Immature natural killer cell (primary cell): ENCODE measurements around the gene INS. TPM values are rescaled to one million over a fixed set of nuclear protein-coding genes. Genes with fewer than 3 reads are reported as not detected.

Experiments
- DNase-seq, 3 donors: peaks; one replicate each; pipeline ENCODE4 v3.0.0; 2022; ENCODE audit warnings: mixed read lengths in 1 of 3
- H3K27ac Mint-ChIP-seq, 6 donors: one replicate each; pipeline ENCODE4 v1.8.0; 2020; ENCODE audit warnings: mixed read lengths in 6 of 6, mild to moderate bottlenecking in 5 of 6, inconsistent platforms in 4 of 6, moderate library complexity in 3 of 6
- H3K27me3 Mint-ChIP-seq, 3 donors: one replicate each; pipeline ENCODE4 v1.8.0; 2020 to 2021; ENCODE audit warnings: low read depth in 3 of 3, mild to moderate bottlenecking in 3 of 3, mixed read lengths in 3 of 3, moderate library complexity in 3 of 3, inconsistent platforms in 1 of 3
- H3K36me3 Mint-ChIP-seq, 3 donors: one replicate each; pipeline ENCODE4 v1.8.0; 2020; ENCODE audit warnings: mixed read lengths in 3 of 3, inconsistent platforms in 2 of 3, mild to moderate bottlenecking in 2 of 3
- H3K4me1 Mint-ChIP-seq, 2 donors: one replicate each; pipeline ENCODE4 v1.8.0; 2020; ENCODE audit warnings: inconsistent platforms in 2 of 2, mild to moderate bottlenecking in 2 of 2, mixed read lengths in 2 of 2, moderate library complexity in 1 of 2
- H3K4me3 Mint-ChIP-seq, 5 donors: one replicate each; pipeline ENCODE4 v1.8.0; 2020; ENCODE audit warnings: mild to moderate bottlenecking in 5 of 5, mixed read lengths in 5 of 5, inconsistent platforms in 3 of 5, moderate library complexity in 3 of 5
- H3K9me3 Mint-ChIP-seq, 6 donors: one replicate each; pipeline ENCODE4 v1.8.0; 2020; ENCODE audit warnings: mild to moderate bottlenecking in 6 of 6, mixed read lengths in 6 of 6, inconsistent platforms in 4 of 6, moderate library complexity in 3 of 6
- polyA plus RNA-seq, 3 donors: library from polyadenylated mRNA; unstranded; fragments of 300-500 nt; fragmentation: Illumina TruSeq; gene quantifications; one replicate each; pipeline ENCODE4 v1.2.3, GENCODE V29; 2021

The INS gene
- polyA plus RNA-seq, 3 donors from 2014 or later, result not detected

- Mint-ChIP-seq H3K36me3 (no peaks in the 10 kb centered on the region), H3K27me3 (peaks cover 0 to 2% (median 1%) of the 10 kb centered on the region in 3 donors), H3K27ac (no peak overlapping the region), H3K4me1 (no peaks in the 10 kb centered on the region), H3K9me3 (no peaks in the 10 kb centered on the region), H3K4me3 (no peak overlapping the region)
- no peak for DNase-seq
Measured at GRCh38 chr11:2157294-2158040, 3.5 kb downstream of the INS start.

- DNase-seq, result peak; percentile 23 to 45 (median 42)
- no peaks in the 10 kb centered on the region for H3K36me3 Mint-ChIP-seq
- H3K4me3 Mint-ChIP-seq, result no peak overlapping the region
- H3K4me1 Mint-ChIP-seq, result peaks cover 5% of the 10 kb centered on the region in 2 donors
- H3K9me3 Mint-ChIP-seq, result no peaks in the 10 kb centered on the region
- peaks cover 1 to 2% (median 1%) of the 10 kb centered on the region in 3 donors for H3K27me3 Mint-ChIP-seq
- no peak overlapping the region for H3K27ac Mint-ChIP-seq
Measured at GRCh38 chr11:2156416-2157182, 4.4 kb downstream of the INS start.

DNA sequence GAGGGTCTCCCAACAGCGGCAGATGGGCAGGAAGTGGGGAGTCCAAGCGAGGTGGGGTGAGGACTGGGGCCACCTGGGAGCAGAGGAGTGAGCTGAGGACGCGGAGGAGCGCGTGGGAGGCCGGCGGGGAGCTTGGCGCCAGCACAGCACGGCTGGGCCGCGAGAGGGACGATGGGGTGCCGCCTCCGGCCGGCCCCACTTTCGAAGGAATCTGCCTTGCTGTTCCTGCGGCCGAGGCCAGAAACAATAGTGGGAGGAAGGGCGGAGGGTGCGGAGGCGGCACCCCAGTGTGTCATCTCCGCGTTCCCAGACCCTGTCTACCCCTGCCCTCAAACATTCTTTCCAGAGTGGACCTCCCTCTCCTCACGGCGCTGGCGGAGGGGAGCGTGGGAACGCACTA is 5.5 kb downstream of the INS start:
- Mint-ChIP-seq H3K4me3 (no peak overlapping the region), H3K9me3 (no peaks in the 10 kb centered on the region), H3K4me1 (peaks cover 7% of the 10 kb centered on the region in 2 donors), H3K27me3 (peaks cover 1 to 11% (median 1%) of the 10 kb centered on the region in 3 donors), H3K27ac (no peak overlapping the region), H3K36me3 (no peaks in the 10 kb centered on the region)
- DNase-seq, result no peak

DNA sequence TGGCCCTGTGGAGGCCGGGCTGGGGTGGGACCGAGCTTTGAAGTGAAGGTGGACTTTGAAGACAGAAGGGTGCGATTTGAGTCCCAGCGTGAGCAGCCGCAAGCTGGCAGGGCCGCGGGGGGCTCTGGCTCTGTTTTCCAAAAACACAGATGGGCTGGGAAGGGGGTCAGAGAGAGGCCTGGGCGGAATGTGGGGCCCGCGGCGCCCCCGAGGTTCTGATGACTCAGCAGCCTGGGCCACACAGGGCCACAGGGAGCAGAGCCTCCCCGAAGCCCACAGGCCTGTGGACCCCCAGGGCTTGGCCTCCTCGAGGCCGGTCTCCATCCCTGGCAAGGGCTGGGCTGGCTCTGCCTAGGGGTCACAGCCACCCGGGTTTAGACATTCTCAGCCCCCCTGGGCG is 6.1 kb downstream of the INS start:
- H3K27me3 Mint-ChIP-seq, result peaks cover 1 to 15% (median 3%) of the 10 kb centered on the region in 3 donors
- DNase-seq, result no peak
- H3K4me1 Mint-ChIP-seq, result peaks cover 7% of the 10 kb centered on the region in 2 donors
- H3K4me3 Mint-ChIP-seq, result no peak overlapping the region
- H3K9me3 Mint-ChIP-seq, result no peaks in the 10 kb centered on the region
- no peak overlapping the region for H3K27ac Mint-ChIP-seq
- no peaks in the 10 kb centered on the region for H3K36me3 Mint-ChIP-seq

DNA sequence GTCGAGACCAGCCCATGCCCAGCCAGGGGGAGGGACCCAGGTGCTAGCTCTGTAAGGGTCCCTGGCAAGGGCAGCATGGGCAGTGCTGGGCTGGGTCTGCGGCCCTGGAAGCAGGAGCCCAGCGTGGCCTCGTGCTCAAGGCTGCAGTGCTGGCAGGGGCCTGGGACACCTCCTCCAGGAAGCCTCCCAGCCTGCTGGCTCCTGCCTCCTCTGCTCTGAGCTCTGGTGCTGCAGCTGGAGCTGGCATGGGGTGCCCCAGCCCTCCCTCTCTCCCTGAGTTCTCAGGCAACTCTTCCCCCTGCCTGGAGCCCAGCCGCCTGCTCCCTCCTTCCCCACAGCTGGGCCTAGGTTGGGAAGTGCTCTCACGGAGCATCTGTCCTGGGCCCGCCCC is 6.8 kb downstream of the INS start:
- no peaks in the 10 kb centered on the region for H3K9me3 Mint-ChIP-seq
- peaks cover 1 to 18% (median 3%) of the 10 kb centered on the region in 3 donors for H3K27me3 Mint-ChIP-seq
- H3K4me1 Mint-ChIP-seq, result peaks cover 7% of the 10 kb centered on the region in 2 donors
- H3K36me3 Mint-ChIP-seq, result no peaks in the 10 kb centered on the region
- no peak overlapping the region for H3K4me3 Mint-ChIP-seq
- no peak overlapping the region for H3K27ac Mint-ChIP-seq
- no peak for DNase-seq

- Mint-ChIP-seq H3K27ac (no peak overlapping the region), H3K4me3 (no peak overlapping the region), H3K9me3 (no peaks in the 10 kb centered on the region), H3K27me3 (peaks cover 0 to 21% (median 3%) of the 10 kb centered on the region in 3 donors), H3K4me1 (peaks cover 7% of the 10 kb centered on the region in 2 donors), H3K36me3 (no peaks in the 10 kb centered on the region)
- no peak for DNase-seq
Measured at GRCh38 chr11:2153581-2154194, 7.3 kb downstream of the INS start.

GRCh38 chr11:2151500-2152257 is 9.3 kb downstream of the INS start:
- DNase-seq, result peak; percentile 62 to 69 (median 66)
- Mint-ChIP-seq H3K27ac (peak overlapping the region in 2 of 6 donors; percentile 16 to 82), H3K36me3 (no peaks in the 10 kb centered on the region), H3K4me3 (peak overlapping the region; percentile 38 to 70 (median 61)), H3K9me3 (no peaks in the 10 kb centered on the region), H3K27me3 (peaks cover 5 to 24% (median 7%) of the 10 kb centered on the region in 3 donors), H3K4me1 (peaks cover 7% of the 10 kb centered on the region in 2 donors)

DNA sequence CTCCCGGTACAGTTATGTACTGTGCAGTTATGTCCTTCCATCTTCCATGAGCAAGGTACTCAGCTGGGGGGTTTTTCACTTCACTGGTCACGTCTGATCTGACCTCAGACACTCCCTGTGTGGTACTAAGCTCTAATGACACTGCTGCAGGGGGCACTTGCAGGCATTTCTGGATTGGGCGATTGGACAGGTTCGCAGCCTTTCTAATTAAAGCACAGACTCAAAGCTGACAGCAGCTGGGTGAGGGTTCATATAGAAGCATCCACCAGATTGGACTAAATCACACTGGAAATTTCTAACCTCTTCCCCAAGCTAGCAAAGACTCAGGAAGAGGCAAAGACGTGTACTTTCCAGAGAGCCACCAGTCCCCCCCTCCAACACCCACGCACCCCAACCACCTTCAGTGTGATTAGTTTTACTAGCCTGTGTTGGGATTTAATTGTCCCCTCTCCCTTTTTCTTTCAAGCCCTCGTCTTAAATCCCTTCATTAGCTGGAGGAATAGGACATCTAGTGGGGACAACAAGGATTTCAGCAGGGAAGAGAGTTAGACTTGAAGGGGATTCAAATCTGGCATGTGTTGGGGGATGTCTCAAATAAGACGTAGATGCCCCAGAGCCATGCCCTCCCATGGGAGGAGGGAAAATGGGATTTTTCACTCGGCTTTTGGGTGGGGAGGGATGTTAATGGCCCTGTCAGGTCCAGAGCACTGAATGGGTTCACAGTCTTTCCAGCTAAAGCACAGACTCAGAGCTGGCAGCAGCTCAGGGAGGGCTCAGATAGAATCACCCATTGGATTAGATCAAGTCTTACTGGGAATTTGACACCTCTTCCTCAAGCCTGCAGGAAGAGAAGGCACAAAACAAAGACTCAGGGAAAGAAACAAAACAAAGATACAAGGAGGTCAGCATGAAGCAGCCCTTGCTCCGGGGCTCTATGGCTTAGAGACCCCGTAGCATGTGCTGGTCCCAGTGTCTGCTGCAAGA is 10.9 kb downstream of the INS start:
- Mint-ChIP-seq H3K4me1 (peaks cover 7% of the 10 kb centered on the region in 2 donors), H3K27ac (no peak overlapping the region), H3K4me3 (no peak overlapping the region), H3K9me3 (no peaks in the 10 kb centered on the region), H3K36me3 (no peaks in the 10 kb centered on the region), H3K27me3 (peaks cover 11 to 24% (median 15%) of the 10 kb centered on the region in 3 donors)
- no peak for DNase-seq

GRCh38 chr11:2149460-2149859 is 11.5 kb downstream of the INS start:
- Mint-ChIP-seq H3K27ac (no peak overlapping the region), H3K4me1 (peaks cover 7% of the 10 kb centered on the region in 2 donors), H3K27me3 (peaks cover 12 to 24% (median 19%) of the 10 kb centered on the region in 3 donors), H3K36me3 (no peaks in the 10 kb centered on the region), H3K9me3 (no peaks in the 10 kb centered on the region), H3K4me3 (no peak overlapping the region)
- no peak for DNase-seq

DNA sequence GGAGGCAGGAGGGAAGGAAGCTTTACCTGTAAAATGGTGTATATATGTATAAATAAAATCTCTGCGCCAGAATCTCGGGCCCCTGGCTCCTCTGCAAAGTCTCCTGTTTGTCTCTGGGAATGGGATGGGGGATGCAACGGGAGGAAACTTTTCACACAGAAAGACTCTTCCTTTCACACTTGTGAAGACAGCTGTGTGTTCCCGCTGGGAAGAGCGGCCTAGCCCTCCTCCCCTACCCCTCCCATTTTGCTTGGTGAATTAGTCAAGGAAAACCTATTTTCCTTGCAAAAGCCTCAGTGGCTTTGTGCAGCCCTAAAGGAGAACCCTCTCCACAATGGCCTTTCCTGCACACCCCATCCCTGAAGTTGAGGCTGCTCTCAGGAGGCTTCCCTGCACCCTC is 12.4 kb downstream of the INS start:
- Mint-ChIP-seq H3K27me3 (peaks cover 12 to 25% (median 19%) of the 10 kb centered on the region in 3 donors), H3K9me3 (no peaks in the 10 kb centered on the region), H3K4me1 (peaks cover 7% of the 10 kb centered on the region in 2 donors), H3K36me3 (no peaks in the 10 kb centered on the region), H3K27ac (no peak overlapping the region), H3K4me3 (no peak overlapping the region)
- no peak for DNase-seq

DNA sequence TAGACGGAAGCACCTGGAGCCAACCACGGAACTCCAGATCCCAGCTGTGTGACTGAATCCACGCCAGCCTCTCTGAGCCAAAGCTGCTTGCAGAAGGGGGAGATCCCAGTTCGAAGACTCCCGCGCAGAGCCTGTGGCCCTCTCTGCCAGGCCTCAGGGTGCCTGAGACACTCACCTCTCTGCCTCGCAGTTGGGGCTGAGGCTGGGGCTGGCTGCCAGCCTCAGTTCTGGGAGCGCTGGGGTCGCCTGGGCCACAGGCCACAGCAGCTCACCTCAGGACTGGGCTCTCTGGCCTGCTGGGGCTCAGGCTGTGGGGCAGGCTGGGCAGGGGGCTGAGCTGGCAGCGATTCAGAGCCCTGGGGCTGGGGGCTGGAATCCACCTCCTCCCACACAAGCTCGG is 13.6 kb downstream of the INS start:
- Mint-ChIP-seq H3K27ac (no peak overlapping the region), H3K4me3 (no peak overlapping the region), H3K4me1 (peaks cover 7% of the 10 kb centered on the region in 2 donors), H3K36me3 (no peaks in the 10 kb centered on the region), H3K27me3 (peaks cover 22 to 36% (median 26%) of the 10 kb centered on the region in 3 donors), H3K9me3 (no peaks in the 10 kb centered on the region)
- DNase-seq, result no peak

- Mint-ChIP-seq H3K27me3 (peaks cover 29 to 42% (median 35%) of the 10 kb centered on the region in 3 donors), H3K36me3 (no peaks in the 10 kb centered on the region), H3K4me1 (no peaks in the 10 kb centered on the region), H3K4me3 (no peak overlapping the region), H3K9me3 (peaks cover 0 to 2% (median 0%) of the 10 kb centered on the region in 6 donors), H3K27ac (no peak overlapping the region)
- no peak for DNase-seq
Measured at GRCh38 chr11:2146051-2146450, 15.0 kb downstream of the INS start.
